ENCODE data around the gene CDH5. TPM values are rescaled to one million over a fixed set of nuclear protein-coding genes. Genes with fewer than 3 reads are reported as not detected.

Gene CDH5
- total and polyA plus RNA-seq, 4 donors, result 5.5 to 21.9 (median 17.5) TPM

- TF ChIP-seq ATF3 (IDR thresholded peaks at IDR 0.05) (no peak), RAD21 (IDR thresholded peaks at IDR 0.05) (no peak), HNF4G (IDR thresholded peaks at IDR 0.05) (no peak), RXRA (IDR thresholded peaks at IDR 0.05) (no peak), HNF4A (conservative IDR thresholded peaks at IDR 0.05) (no peak)
These were observed 73.8 kb downstream of the CDH5 start (continued) for GRCh38 chr16:66440271-66440802.

GRCh38 chr16:66440970-66441369, 74.5 kb downstream of the CDH5 start:
- no peaks in the 10 kb centered on the region for H3K36me3 ChIP-seq (ENCODE audit: control insufficient read depth in 4 of 4, insufficient read depth in 3 of 4, low read depth in 1 of 4, low read length in 3 of 4)
- 91% methylated on average over 11 of the region's 11 CpGs for WGBS
- no peaks in the 10 kb centered on the region for H3K4me1 ChIP-seq (ENCODE audit: control insufficient read depth in 4 of 4, insufficient read depth in 4 of 4, low read length in 3 of 4)
- no peak overlapping the region for H3K9ac ChIP-seq (ENCODE audit: low read depth in 1 of 2, low read length in 2 of 2)
- no peak overlapping the region for H3K4me3 ChIP-seq (ENCODE audit: low read depth in 1 of 3, low read length in 3 of 3)
- no peak for DNase-seq (ENCODE audit: low spot score)
- no peaks in the 10 kb centered on the region for H3K27me3 ChIP-seq (ENCODE audit: control insufficient read depth in 4 of 4, insufficient read depth in 4 of 4, low read length in 3 of 4)
- H3K9me3 ChIP-seq (ENCODE audit: control insufficient read depth in 4 of 4, low read length in 3 of 4), result no peaks in the 10 kb centered on the region
- TF ChIP-seq RXRA (IDR thresholded peaks at IDR 0.05), result no peak
- TF ChIP-seq SP1 (IDR thresholded peaks at IDR 0.05), result no peak
- TF ChIP-seq ZBTB33 (IDR thresholded peaks at IDR 0.05), result no peak
- TF ChIP-seq FOXA2 (IDR thresholded peaks at IDR 0.05), result no peak
- TF ChIP-seq NR2F2 (IDR thresholded peaks at IDR 0.05), result no peak
- TF ChIP-seq ATF3 (IDR thresholded peaks at IDR 0.05), result no peak
- TF ChIP-seq FOXA1 (IDR thresholded peaks at IDR 0.05), result no peak
- TF ChIP-seq TAF1 (conservative IDR thresholded peaks at IDR 0.05), result no peak
- TF ChIP-seq HNF4G (IDR thresholded peaks at IDR 0.05), result no peak
- TF ChIP-seq, protein P1, sequence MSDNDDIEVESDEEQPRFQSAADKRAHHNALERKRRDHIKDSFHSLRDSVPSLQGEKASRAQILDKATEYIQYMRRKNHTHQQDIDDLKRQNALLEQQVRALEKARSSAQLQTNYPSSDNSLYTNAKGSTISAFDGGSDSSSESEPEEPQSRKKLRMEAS (IDR thresholded peaks at IDR 0.05), result no peak
- TF ChIP-seq REST (IDR thresholded peaks at IDR 0.05), result no peak
- TF ChIP-seq YY1 (IDR thresholded peaks at IDR 0.05), result no peak
- TF ChIP-seq RAD21 (IDR thresholded peaks at IDR 0.05), result no peak
- TF ChIP-seq GABPA (IDR thresholded peaks at IDR 0.05 in 1 of 2, conservative IDR thresholded peaks at IDR 0.05 in 1 of 2), result no peak
- no peak for TF ChIP-seq HNF4A (conservative IDR thresholded peaks at IDR 0.05)
- no peak overlapping the region for H3K27ac ChIP-seq (ENCODE audit: low read depth in 1 of 2, low read length in 2 of 2)
